AG09309 (cell line): ENCODE results near the gene SPSB3.

Source experiments
- DNase-seq: peaks from one replicate; pipeline ENCODE4 v3.0.0-alpha.2; 2010; ENCODE audit warnings: low read depth
- H3K4me3 ChIP-seq: 2 replicates; pipeline ENCODE4 v1.5.1; 2011; ENCODE audit warnings: mild to moderate bottlenecking, low read depth, low read length, moderate library complexity; ENCODE audit not compliant: control insufficient read depth
- TF ChIP-seq, protein P1 (sequence below): IDR thresholded peaks from 2 replicates; pipeline ENCODE4 v1.5.1; 2011; ENCODE audit warnings: mild to moderate bottlenecking, low read depth, low read length, inconsistent platforms; ENCODE audit not compliant: insufficient read depth, control insufficient read depth; ENCODE audit errors: missing control alignments

The SPSB3 gene

DNA sequence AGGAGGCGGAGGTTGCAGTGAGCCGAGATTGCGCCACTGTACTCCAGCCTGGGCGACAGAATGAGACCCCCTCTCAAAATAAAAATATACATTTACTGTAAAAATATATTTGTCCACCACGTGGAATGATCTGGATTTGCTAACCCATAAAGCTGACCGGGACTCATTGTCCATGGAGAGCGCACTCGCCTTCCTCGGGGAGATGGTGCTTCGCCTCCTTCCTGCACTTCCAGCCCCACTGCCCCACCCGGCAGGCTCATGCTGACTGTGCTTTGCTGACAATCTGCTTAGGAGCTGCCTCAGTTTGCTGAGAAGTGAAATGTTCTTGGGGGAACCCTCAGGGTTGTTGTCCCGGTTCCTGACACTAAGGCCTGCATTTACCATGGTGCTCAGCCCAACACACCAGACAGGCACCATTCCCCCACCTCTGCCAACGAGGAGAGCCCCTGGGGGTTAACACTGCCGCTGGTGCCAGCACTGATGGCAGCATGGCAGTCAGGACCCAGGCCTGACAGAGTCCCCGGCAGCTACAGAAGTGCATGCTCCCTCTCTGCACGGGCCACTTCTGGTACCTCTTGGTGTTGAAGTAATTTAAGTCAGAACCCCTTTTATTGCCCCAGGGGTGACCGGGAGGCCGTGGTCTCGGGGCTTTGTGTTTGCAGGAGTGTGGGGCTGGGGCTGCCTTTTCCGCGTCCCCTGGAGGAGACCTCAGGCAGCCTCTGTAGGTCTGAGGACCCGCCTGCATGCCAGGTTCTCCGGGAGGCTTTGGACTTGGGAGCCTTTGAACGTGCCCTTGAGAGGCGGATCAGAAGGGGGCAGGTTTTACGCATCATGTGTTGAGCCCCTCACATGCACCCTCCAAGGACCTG, 2.8 kb upstream of the SPSB3 start:
- TF ChIP-seq, protein P1, sequence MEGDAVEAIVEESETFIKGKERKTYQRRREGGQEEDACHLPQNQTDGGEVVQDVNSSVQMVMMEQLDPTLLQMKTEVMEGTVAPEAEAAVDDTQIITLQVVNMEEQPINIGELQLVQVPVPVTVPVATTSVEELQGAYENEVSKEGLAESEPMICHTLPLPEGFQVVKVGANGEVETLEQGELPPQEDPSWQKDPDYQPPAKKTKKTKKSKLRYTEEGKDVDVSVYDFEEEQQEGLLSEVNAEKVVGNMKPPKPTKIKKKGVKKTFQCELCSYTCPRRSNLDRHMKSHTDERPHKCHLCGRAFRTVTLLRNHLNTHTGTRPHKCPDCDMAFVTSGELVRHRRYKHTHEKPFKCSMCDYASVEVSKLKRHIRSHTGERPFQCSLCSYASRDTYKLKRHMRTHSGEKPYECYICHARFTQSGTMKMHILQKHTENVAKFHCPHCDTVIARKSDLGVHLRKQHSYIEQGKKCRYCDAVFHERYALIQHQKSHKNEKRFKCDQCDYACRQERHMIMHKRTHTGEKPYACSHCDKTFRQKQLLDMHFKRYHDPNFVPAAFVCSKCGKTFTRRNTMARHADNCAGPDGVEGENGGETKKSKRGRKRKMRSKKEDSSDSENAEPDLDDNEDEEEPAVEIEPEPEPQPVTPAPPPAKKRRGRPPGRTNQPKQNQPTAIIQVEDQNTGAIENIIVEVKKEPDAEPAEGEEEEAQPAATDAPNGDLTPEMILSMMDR = no peak
- no peak for DNase-seq
- H3K4me3 ChIP-seq = no peak overlapping the region

DNA sequence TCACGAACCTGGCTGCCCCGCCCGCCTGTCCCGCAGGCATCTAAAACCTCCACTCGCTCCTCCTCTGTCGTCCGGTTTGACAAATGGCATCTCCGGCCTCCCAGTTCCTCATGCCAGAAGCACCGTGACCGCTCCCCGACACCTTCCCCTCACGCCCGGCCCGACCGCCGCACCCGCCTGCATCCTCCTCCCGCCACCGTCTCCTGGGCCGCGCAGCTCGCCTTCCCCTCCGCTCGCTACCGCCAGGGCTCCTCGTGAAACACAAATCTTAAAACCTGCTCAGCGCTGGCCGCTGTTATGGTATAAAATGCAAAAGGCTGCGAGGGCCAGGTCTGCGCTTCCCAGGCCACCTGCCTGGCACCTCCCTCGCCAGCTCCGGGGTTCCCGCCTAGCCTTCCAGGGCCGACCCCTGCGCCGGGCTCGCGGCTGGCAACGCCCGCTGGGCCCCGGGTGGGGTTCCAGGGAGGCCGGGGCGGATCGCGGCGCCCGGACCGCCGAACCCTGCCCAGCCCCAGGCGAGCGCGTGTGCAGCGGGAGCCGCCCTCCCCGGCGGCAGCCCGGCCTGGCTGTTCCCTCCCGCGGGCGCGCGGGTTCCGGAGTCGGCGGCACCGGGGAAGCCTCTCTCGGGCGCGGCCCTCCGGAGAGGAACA, 488 bp downstream of the SPSB3 start:
- TF ChIP-seq, protein P1 = peak; percentile 20
- DNase-seq = no peak
- H3K4me3 ChIP-seq = peak overlapping the region; percentile 68

DNA sequence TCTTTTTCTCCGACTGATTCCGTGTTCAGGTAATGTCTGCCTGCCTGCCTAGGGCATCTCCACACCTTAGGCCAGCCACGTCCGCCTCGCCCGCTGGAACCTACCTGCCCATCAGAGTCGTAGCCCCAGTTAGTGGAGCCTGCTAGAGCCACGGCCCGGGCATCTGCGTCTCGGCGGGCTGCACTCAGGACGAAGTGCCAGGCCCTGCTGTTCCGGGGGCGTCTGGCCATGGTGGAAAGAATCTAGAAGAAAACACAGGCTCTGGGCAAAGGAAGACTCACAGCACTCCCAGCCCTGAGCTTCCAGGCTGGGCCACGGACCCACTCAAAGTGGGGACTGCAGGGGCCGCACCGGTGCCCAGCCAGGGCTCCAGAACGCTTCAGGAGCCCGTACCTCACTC, 1.1 kb downstream of the SPSB3 start:
- peak overlapping the region; percentile 68 for H3K4me3 ChIP-seq
- TF ChIP-seq, protein P1 = no peak

DNA sequence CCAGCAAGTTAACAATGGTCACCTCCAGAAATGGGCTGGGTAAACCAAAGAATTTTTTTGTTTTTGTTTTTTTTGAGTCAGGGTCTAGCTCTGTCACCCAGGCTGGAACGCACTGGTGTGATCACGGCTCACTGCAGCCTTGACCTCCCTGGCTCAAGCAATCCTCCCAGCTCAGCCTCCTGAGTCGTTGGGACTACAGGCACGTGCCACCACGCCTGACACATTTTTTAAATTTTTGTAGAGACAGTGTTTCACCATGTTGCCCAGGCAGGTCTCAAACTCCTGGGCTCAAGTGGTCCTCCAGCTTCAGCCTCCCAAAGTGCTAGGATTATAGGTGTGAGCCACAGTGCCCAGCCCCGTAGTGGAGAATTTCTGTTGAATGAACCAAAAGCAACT, 1.7 kb downstream of the SPSB3 start:
- TF ChIP-seq, protein P1 = no peak
- no peak for DNase-seq
- no peak overlapping the region for H3K4me3 ChIP-seq

More for the DNA sequence above, 1.1 kb downstream of the SPSB3 start:
- no peak for DNase-seq

DNA sequence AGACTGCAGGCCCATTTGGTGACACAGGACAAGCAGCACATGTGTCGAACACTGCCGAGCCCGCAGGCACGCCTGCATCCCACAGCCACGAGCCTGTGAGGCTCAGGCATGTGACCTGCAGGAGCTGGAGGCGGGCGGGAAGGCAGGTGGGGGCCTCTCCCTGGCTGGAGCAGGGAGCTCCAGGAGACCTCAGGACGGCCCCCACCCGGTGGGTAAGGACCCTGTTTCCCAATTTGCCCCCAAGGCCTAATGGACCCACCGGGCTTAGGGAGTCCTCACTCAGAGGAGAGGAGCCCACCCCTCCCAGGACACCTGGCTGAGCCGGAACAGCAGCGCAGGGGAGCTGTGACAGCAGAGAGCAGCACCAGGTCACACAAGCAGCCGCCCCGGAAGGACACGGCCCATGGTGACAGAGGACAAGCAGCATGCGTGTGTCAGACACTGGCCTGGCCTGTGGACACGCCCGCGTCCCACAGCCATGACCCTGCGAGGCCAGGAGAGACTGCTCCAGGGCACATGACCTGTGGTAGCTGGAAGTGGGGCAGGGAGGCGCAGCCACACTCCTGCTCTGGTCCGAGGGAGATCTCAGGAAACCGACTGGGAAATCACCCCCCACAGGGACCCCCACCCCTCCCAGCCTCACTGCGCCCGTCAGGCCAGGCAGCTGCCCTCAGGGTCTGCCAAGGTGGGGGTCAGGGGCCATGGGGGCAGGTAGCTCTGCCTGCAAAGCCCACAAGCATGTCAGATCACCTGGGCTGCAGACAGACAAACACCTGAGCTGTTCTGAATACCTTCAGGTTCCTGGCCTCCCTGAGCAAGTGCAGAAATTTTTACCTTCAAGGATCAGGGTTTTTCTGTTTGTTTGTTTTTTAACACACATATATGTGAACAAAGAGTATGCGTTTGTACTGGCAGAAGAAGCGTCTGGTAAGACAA, 2.4 kb downstream of the SPSB3 start:
- no peak overlapping the region for H3K4me3 ChIP-seq

DNA sequence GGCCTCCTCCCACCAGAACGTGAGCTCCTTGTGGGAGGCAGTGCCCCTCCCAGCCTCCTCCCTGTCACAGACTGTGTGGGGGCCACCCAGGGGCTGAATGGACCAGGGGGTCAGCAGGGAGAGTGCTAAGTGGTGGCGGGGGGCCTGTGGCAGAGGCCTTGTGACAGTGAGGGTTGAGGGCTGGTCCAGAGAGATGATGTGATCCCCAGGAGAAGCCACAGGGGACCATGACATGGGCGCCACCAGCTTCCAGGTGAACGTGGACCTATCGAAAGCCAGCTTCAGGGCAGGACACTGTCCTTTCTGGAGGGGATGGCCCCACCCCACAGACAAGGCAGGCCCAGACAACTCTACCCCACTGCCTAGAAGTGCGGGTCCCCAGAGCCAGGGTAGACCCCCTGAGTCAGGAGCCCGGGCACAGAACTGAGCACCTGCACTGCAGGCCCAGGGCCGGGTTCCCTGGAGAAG, 3.1 kb downstream of the SPSB3 start:
- TF ChIP-seq, protein P1 = no peak
- H3K4me3 ChIP-seq = no peak overlapping the region
- no peak for DNase-seq

More for the DNA sequence above, 2.4 kb downstream of the SPSB3 start:
- TF ChIP-seq, protein P1 = no peak
- DNase-seq = no peak
